ENCODE results near the gene LRATD1. TPM values are rescaled to one million over a fixed set of nuclear protein-coding genes. Genes with fewer than 3 reads are reported as not detected.

The LRATD1 gene
- total and polyA plus RNA-seq, 3 donors from 2014 or later: 39.4 to 133 (median 94.5) TPM

DNA sequence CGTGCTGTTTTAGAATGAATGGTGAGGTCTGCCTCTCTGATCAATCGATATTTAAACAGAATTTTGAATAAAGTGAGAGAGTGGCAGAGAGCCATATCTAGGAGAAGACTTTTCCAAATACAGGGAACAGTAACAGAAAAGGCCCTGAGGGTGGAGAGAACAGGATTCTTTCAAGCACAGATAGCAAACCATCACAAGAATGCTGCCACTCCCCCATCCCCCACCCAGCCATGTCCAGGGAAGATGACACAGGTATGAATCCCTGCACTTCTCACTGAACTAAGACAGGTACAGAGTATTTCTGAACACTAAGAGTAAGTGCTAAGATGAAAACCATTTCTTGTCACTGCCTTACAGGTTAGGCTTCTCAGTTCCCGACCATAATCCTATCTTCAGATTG, 23.6 kb downstream of the LRATD1 start:
- intact Hi-C loops (cut with DNase I; ENCODE audit: low total_unique reads): no loop called here
- no peak overlapping the region for H3K27ac ChIP-seq
- WGBS, 2 donors: 85 to 86% methylated on average over 3 of the region's 3 CpGs
- DNase-seq: no peak
- no peaks in the 10 kb centered on the region for H3K9me3 ChIP-seq
- no peak for TF ChIP-seq POLR2A (IDR thresholded peaks at IDR 0.05)
- TF ChIP-seq, protein P1, sequence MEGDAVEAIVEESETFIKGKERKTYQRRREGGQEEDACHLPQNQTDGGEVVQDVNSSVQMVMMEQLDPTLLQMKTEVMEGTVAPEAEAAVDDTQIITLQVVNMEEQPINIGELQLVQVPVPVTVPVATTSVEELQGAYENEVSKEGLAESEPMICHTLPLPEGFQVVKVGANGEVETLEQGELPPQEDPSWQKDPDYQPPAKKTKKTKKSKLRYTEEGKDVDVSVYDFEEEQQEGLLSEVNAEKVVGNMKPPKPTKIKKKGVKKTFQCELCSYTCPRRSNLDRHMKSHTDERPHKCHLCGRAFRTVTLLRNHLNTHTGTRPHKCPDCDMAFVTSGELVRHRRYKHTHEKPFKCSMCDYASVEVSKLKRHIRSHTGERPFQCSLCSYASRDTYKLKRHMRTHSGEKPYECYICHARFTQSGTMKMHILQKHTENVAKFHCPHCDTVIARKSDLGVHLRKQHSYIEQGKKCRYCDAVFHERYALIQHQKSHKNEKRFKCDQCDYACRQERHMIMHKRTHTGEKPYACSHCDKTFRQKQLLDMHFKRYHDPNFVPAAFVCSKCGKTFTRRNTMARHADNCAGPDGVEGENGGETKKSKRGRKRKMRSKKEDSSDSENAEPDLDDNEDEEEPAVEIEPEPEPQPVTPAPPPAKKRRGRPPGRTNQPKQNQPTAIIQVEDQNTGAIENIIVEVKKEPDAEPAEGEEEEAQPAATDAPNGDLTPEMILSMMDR (IDR thresholded peaks at IDR 0.05): no peak
- no peaks in the 10 kb centered on the region for H3K27me3 ChIP-seq
- H3K36me3 ChIP-seq (ENCODE audit: low read depth, missing control alignments): no peaks in the 10 kb centered on the region
- H3K4me1 ChIP-seq: no peaks in the 10 kb centered on the region
- no peak overlapping the region for H3K4me3 ChIP-seq

DNA sequence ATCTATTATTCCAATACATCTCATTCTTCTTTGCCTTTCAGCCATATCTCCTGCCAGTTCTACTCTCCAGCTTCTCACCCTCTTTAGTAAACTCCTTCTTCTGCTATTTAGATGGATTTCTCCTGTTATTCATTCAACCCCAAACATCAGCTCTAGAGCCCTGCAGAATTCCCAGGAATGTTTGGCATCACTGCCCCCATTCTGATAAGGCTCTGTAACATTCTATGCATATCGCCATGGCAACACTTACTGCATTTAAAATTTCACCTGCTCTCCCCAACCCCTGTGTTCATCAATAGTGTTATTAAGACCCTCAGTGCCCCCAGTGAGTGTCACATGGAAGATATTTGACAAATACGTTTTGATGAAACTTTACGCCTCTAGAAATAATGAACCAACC, 28.6 kb downstream of the LRATD1 start:
- intact Hi-C loops (cut with DNase I; ENCODE audit: low total_unique reads): no loop called here
- H3K27ac ChIP-seq: no peak overlapping the region
- H3K9me3 ChIP-seq: no peaks in the 10 kb centered on the region
- 92 to 94% methylated on average over 3 of the region's 3 CpGs for WGBS, 2 donors
- no peak for DNase-seq
- H3K4me1 ChIP-seq: no peaks in the 10 kb centered on the region
- no peak for TF ChIP-seq POLR2A (IDR thresholded peaks at IDR 0.05)
- TF ChIP-seq, protein P1 (IDR thresholded peaks at IDR 0.05): no peak
- H3K27me3 ChIP-seq: no peaks in the 10 kb centered on the region
- no peak overlapping the region for H3K4me3 ChIP-seq
- no peaks in the 10 kb centered on the region for H3K36me3 ChIP-seq (ENCODE audit: low read depth, missing control alignments)

DNA sequence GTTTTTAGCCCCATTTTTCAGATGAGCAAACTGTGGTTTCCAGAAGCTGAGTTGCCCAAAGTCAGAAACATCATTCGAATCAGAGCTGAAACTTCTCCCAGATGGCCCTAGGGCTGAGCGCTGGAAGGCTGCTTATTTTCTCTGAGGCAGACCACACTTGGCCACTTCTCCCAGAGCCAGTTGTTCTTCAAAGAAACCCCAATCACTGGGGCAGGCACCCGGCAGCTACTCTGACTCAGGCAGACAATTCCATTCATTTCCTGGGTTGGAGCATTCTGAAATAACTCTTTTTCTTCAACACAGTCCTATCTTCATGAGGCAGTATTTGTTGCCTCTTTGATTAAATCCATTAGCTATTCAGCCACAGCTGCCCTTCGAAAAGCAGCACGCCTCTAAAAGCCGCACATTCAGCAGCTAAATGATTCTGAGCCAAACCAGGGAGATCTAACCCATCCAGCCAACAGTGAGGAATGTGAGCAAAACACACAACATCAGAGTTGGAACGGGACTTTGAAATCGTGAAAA, 40.9 kb downstream of the LRATD1 start:
- Histone ChIP-seq H3K9me3 (no peaks in the 10 kb centered on the region), H3K27me3 (no peaks in the 10 kb centered on the region), H3K27ac (no peak overlapping the region), H3K36me3 (ENCODE audit: low read depth, missing control alignments) (no peaks in the 10 kb centered on the region), H3K4me1 (no peaks in the 10 kb centered on the region), H3K4me3 (no peak overlapping the region)
- WGBS, 2 donors: 67 to 74% methylated on average over 8 of the region's 8 CpGs
- intact Hi-C loops (cut with DNase I; ENCODE audit: low total_unique reads): no loop called here
- TF ChIP-seq POLR2A (IDR thresholded peaks at IDR 0.05): no peak
- TF ChIP-seq, protein P1 (IDR thresholded peaks at IDR 0.05): no peak
- no peak for DNase-seq

DNA sequence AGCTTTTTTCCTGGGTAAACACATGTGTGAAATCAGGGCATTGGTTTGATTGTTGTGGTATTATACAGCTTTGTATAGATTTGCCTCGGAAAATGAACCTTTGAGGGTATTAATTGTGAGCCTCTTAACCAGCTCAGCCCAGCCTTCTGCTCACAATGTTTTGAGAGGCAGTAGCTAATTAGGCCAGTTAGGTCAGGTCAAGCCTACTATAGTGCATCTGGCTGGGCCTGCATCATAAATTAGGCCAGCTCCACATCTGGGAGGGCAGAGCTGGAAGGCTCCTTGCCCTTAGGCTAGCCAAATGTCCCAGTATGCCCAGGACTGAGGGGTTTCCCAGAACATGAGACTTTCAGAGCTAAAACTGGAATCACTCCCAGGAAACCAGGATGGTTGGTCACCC, 43.0 kb downstream of the LRATD1 start:
- TF ChIP-seq, protein P1 (IDR thresholded peaks at IDR 0.05): no peak
- no peak for TF ChIP-seq POLR2A (IDR thresholded peaks at IDR 0.05)
- intact Hi-C loops (cut with DNase I; ENCODE audit: low total_unique reads): no loop called here
- Histone ChIP-seq H3K4me3 (no peak overlapping the region), H3K9me3 (no peaks in the 10 kb centered on the region), H3K4me1 (no peaks in the 10 kb centered on the region), H3K27me3 (no peaks in the 10 kb centered on the region), H3K27ac (no peak overlapping the region), H3K36me3 (ENCODE audit: low read depth, missing control alignments) (no peaks in the 10 kb centered on the region)
- DNase-seq: no peak
- WGBS, 2 donors: 67 to 82% methylated on average over 1 of the region's 1 CpG

DNA sequence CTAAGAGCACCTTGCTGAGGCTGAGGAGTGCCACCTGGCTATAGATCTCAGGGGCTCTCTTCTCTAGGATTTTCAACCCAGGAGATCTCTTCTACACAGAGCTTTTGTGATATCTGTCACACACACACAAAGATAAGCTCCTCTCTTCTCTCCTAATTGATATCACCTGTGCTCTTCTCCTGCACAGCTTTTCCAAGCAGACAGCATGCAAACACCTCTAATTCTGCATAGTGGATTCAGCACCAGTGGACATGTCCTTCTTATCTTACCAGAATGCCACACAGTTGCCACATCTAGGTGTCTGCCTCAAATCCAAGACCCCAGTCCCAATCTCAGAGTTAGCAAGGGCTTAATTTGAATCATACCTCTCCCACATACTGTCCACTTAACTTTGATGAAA, 43.9 kb downstream of the LRATD1 start:
- H3K9me3 ChIP-seq: no peaks in the 10 kb centered on the region

More for the DNA sequence above, 43.9 kb downstream of the LRATD1 start:
- Histone ChIP-seq H3K4me1 (no peaks in the 10 kb centered on the region), H3K4me3 (no peak overlapping the region), H3K27ac (no peak overlapping the region), H3K36me3 (ENCODE audit: low read depth, missing control alignments) (no peaks in the 10 kb centered on the region), H3K27me3 (no peaks in the 10 kb centered on the region)
- intact Hi-C loops (cut with DNase I; ENCODE audit: low total_unique reads): no loop called here
- TF ChIP-seq, protein P1 (IDR thresholded peaks at IDR 0.05): no peak
- TF ChIP-seq POLR2A (IDR thresholded peaks at IDR 0.05): no peak
- no peak for DNase-seq
